HEK293 (cell line): ENCODE data around the gene HSPH1.

Experiments
- CTCF ChIA-PET: fragments of 350-600 bp; formaldehyde crosslinking; extraction: SDS; loops from one replicate; lab custom pipeline; 2021; ENCODE audit warnings: antibody characterized with exemption; lab: Yijun Ruan, JAX
- POLR2A ChIA-PET: fragments of 300-600 bp; formaldehyde crosslinking; extraction: SDS; loops from one replicate; lab custom pipeline; 2020; ENCODE audit warnings: antibody characterized with exemption, inconsistent platforms; lab: Yijun Ruan, JAX
- H3K27ac ChIP-seq: fragments of 200-500 bp; sonication (Bioruptor generic); 2 replicates; pipeline ENCODE4 v1.5.1; 2014; ENCODE audit warnings: low read depth, low read length, control low read depth, inconsistent platforms; ENCODE audit errors: extremely low read depth
- H3K36me3 ChIP-seq, 2 experiments: fragments of 200-500 bp in 1 of 2; sonication (Bioruptor generic) in 1 of 2; 1 replicate in 1 of 2; 2 replicates in 1 of 2; pipeline ENCODE4 v1.5.1; 2014 to 2017; ENCODE audit warnings: inconsistent platforms in 2 of 2, low read length in 2 of 2; ENCODE audit not compliant: control insufficient read depth in 2 of 2, insufficient read depth in 1 of 2
- H3K4me1 ChIP-seq: fragments of 200-500 bp; sonication (Bioruptor generic); 2 replicates; pipeline ENCODE4 v1.5.1; 2014; ENCODE audit warnings: mild to moderate bottlenecking, low read length, inconsistent platforms; ENCODE audit not compliant: control insufficient read depth, insufficient read depth
- H3K4me3 ChIP-seq: 2 replicates; pipeline ENCODE4 v1.5.1; 2011; ENCODE audit warnings: low read depth, mild to moderate bottlenecking, control low read depth, low read length, moderate library complexity
- H3K9me3 ChIP-seq: fragments of 200-500 bp; sonication (Bioruptor generic); 2 replicates; pipeline ENCODE4 v1.5.1; 2014; ENCODE audit warnings: low read depth, low read length, inconsistent platforms; ENCODE audit not compliant: control insufficient read depth, insufficient read depth
- GFI1B ChIP-seq: fragments of 450-650 bp; formaldehyde crosslinking; IDR thresholded peaks from 2 replicates; pipeline ENCODE4 v1.5.1; 2016; ENCODE audit warnings: missing biosample characterization, missing genetic modification characterization
- MEIS1 ChIP-seq: sonication (generic); formaldehyde crosslinking; IDR thresholded peaks from 2 replicates; pipeline ENCODE4 v1.8.1; 2022; ENCODE audit warnings: missing genetic modification reagents, mild to moderate bottlenecking, borderline replicate concordance
- SCRT1 ChIP-seq: fragments of 450-650 bp; formaldehyde crosslinking; IDR thresholded peaks from 2 replicates; pipeline ENCODE4 v1.5.1; 2016; ENCODE audit warnings: missing biosample characterization, missing genetic modification characterization, borderline replicate concordance
- SETDB1 ChIP-seq: IDR thresholded peaks from one replicate; pipeline ENCODE4 v1.6.1; 2017; ENCODE audit warnings: mild to moderate bottlenecking, low read length, moderate library complexity, mixed read lengths; ENCODE audit not compliant: insufficient read length
- YY2 ChIP-seq: fragments of 450-650 bp; formaldehyde crosslinking; IDR thresholded peaks from 2 replicates; pipeline ENCODE4 v1.5.1; 2016; ENCODE audit warnings: missing biosample characterization, missing genetic modification characterization
- ZEB2 ChIP-seq: fragments of 450-650 bp; formaldehyde crosslinking; IDR thresholded peaks from 2 replicates; pipeline ENCODE4 v1.5.1; 2016; ENCODE audit warnings: missing biosample characterization, missing genetic modification characterization
- ZNF155 ChIP-seq: fragments of 450-650 bp; formaldehyde crosslinking; IDR thresholded peaks from 2 replicates; pipeline ENCODE4 v1.5.1; 2016; ENCODE audit warnings: missing biosample characterization, missing genetic modification characterization
- ZNF184 ChIP-seq: fragments of 450-650 bp; IDR thresholded peaks from 2 replicates; pipeline ENCODE4 v1.5.1; 2018; ENCODE audit warnings: missing biosample characterization, mild to moderate bottlenecking, missing genetic modification characterization
- ZNF223 ChIP-seq: fragments of 450-650 bp; formaldehyde crosslinking; IDR thresholded peaks from 2 replicates; pipeline ENCODE4 v1.5.1; 2016; ENCODE audit warnings: missing biosample characterization, missing genetic modification characterization
- ZNF404 ChIP-seq: fragments of 450-650 bp; formaldehyde crosslinking; IDR thresholded peaks from 2 replicates; pipeline ENCODE4 v1.5.1; 2017; ENCODE audit warnings: missing biosample characterization, missing genetic modification characterization
- ZNF473 ChIP-seq: fragments of 450-650 bp; formaldehyde crosslinking; IDR thresholded peaks from 2 replicates; pipeline ENCODE4 v1.5.1; 2017; ENCODE audit warnings: missing biosample characterization, missing genetic modification characterization
- ZNF544 ChIP-seq: fragments of 450-650 bp; formaldehyde crosslinking; IDR thresholded peaks from 2 replicates; pipeline ENCODE4 v1.5.0; 2017; ENCODE audit warnings: missing biosample characterization, missing genetic modification characterization
- ZNF558 ChIP-seq: fragments of 450-650 bp; formaldehyde crosslinking; IDR thresholded peaks from 2 replicates; pipeline ENCODE4 v1.5.1; 2016; ENCODE audit warnings: missing biosample characterization, missing genetic modification characterization
- ZNF560 ChIP-seq: fragments of 450-650 bp; formaldehyde crosslinking; IDR thresholded peaks from 2 replicates; pipeline ENCODE4 v1.5.1; 2017; ENCODE audit warnings: missing biosample characterization, missing genetic modification characterization, borderline replicate concordance
- TF ChIP-seq, protein P1 (sequence below): fragments of 450-650 bp; formaldehyde crosslinking; IDR thresholded peaks from 2 replicates; pipeline ENCODE4 v1.5.1; 2016; ENCODE audit warnings: missing biosample characterization, missing genetic modification characterization, borderline replicate concordance
- TF ChIP-seq, protein P2 (sequence below): fragments of 450-650 bp; formaldehyde crosslinking; IDR thresholded peaks from 2 replicates; pipeline ENCODE4 v1.5.1; 2017; ENCODE audit warnings: missing biosample characterization, missing genetic modification characterization
- TF ChIP-seq, protein P3 (sequence below): fragments of 450-650 bp; formaldehyde crosslinking; IDR thresholded peaks from 2 replicates; pipeline ENCODE4 v1.5.1; 2017; ENCODE audit warnings: missing biosample characterization, missing genetic modification characterization
- TF ChIP-seq, protein P4 (sequence below): fragments of 450-650 bp; formaldehyde crosslinking; IDR thresholded peaks from 2 replicates; pipeline ENCODE4 v1.5.0; 2017; ENCODE audit warnings: missing biosample characterization, missing genetic modification characterization, borderline replicate concordance

The HSPH1 gene

GRCh38 chr13:31131470-31131961 is 30.2 kb downstream of the HSPH1 start (continued):
- TF ChIP-seq ZNF473 (no peak), SETDB1 (no peak), ZEB2 (tag by site-specific recombination) (no peak), ZNF558 (no peak), ZNF155 (tag by site-specific recombination) (no peak)
- TF ChIP-seq, protein P1, sequence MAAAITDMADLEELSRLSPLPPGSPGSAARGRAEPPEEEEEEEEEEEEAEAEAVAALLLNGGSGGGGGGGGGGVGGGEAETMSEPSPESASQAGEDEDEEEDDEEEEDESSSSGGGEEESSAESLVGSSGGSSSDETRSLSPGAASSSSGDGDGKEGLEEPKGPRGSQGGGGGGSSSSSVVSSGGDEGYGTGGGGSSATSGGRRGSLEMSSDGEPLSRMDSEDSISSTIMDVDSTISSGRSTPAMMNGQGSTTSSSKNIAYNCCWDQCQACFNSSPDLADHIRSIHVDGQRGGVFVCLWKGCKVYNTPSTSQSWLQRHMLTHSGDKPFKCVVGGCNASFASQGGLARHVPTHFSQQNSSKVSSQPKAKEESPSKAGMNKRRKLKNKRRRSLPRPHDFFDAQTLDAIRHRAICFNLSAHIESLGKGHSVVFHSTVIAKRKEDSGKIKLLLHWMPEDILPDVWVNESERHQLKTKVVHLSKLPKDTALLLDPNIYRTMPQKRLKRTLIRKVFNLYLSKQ = no peak
- TF ChIP-seq, protein P2, sequence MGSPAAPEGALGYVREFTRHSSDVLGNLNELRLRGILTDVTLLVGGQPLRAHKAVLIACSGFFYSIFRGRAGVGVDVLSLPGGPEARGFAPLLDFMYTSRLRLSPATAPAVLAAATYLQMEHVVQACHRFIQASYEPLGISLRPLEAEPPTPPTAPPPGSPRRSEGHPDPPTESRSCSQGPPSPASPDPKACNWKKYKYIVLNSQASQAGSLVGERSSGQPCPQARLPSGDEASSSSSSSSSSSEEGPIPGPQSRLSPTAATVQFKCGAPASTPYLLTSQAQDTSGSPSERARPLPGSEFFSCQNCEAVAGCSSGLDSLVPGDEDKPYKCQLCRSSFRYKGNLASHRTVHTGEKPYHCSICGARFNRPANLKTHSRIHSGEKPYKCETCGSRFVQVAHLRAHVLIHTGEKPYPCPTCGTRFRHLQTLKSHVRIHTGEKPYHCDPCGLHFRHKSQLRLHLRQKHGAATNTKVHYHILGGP (tag by site-specific recombination) = no peak
- TF ChIP-seq, all 188 proteins: peak for 0

- Histone ChIP-seq H3K9me3 (no peaks in the 10 kb centered on the region), H3K36me3 (no peaks in the 10 kb centered on the region), H3K4me3 (no peak overlapping the region), H3K4me1 (no peaks in the 10 kb centered on the region), H3K27ac (no peak overlapping the region)
- ChIA-PET POLR2A (no interaction called here), CTCF (no interaction called here)
- TF ChIP-seq ZNF223 = no peak
- TF ChIP-seq, protein P3, sequence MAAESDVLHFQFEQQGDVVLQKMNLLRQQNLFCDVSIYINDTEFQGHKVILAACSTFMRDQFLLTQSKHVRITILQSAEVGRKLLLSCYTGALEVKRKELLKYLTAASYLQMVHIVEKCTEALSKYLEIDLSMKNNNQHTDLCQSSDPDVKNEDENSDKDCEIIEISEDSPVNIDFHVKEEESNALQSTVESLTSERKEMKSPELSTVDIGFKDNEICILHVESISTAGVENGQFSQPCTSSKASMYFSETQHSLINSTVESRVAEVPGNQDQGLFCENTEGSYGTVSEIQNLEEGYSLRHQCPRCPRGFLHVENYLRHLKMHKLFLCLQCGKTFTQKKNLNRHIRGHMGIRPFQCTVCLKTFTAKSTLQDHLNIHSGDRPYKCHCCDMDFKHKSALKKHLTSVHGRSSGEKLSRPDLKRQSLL (tag by site-specific recombination) = no peak
Observed at GRCh38 chr13:31129419-31129818, 32.3 kb downstream of the HSPH1 start.

- POLR2A ChIA-PET = no interaction called here
- Histone ChIP-seq H3K4me1 (no peaks in the 10 kb centered on the region), H3K9me3 (no peaks in the 10 kb centered on the region), H3K27ac (no peak overlapping the region), H3K36me3 (no peaks in the 10 kb centered on the region), H3K4me3 (no peak overlapping the region)
- CTCF ChIA-PET = interaction anchor here (0.6 to 1.2 kb wide), 2 partner anchors 10 to 111 kb away, joined by 3 read pairs; no protein-coding TSS in a partner anchor
- TF ChIP-seq MEIS1 (no peak), ZNF184 (tag by site-specific recombination) (no peak), GFI1B (tag by site-specific recombination) (no peak), ZNF560 (tag by site-specific recombination) (no peak), ZNF544 (tag by site-specific recombination) (no peak), ZNF404 (tag by site-specific recombination) (no peak), YY2 (tag by site-specific recombination) (no peak), SCRT1 (no peak)
- TF ChIP-seq, protein P1 = no peak
- TF ChIP-seq, protein P4, sequence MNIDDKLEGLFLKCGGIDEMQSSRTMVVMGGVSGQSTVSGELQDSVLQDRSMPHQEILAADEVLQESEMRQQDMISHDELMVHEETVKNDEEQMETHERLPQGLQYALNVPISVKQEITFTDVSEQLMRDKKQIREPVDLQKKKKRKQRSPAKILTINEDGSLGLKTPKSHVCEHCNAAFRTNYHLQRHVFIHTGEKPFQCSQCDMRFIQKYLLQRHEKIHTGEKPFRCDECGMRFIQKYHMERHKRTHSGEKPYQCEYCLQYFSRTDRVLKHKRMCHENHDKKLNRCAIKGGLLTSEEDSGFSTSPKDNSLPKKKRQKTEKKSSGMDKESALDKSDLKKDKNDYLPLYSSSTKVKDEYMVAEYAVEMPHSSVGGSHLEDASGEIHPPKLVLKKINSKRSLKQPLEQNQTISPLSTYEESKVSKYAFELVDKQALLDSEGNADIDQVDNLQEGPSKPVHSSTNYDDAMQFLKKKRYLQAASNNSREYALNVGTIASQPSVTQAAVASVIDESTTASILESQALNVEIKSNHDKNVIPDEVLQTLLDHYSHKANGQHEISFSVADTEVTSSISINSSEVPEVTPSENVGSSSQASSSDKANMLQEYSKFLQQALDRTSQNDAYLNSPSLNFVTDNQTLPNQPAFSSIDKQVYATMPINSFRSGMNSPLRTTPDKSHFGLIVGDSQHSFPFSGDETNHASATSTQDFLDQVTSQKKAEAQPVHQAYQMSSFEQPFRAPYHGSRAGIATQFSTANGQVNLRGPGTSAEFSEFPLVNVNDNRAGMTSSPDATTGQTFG (tag by site-specific recombination) = no peak
Observed at GRCh38 chr13:31124204-31124603, 37.5 kb downstream of the HSPH1 start.
